Left forelimb (tissue), 1 donor: ENCODE measurements around the gene FBXO21.

Source experiments
- DNase-seq: peaks from one replicate; pipeline ENCODE4 v3.0.0-alpha.2; 2018; ENCODE audit warnings: low spot score

Gene FBXO21

DNA sequence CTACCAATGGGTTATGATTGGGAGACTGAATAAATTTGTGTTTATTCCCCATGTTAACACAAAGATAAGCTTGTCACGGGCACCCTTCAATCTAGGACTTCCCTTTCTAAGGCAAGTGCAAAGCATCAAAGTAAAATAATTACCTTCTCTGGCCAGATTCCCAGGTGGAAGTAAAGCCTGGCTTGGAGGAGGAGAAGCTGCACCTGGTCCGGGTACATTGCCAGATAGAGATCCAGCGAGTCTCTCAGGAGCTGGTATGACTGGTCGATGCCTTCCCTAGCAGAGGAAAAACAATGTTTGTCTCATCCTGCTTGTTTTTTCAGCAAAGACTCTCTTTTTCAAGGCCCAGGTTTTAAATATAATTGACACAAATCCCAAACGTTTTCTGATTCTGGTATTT is 24.9 kb downstream of the FBXO21 start:
- no peak for DNase-seq

DNA sequence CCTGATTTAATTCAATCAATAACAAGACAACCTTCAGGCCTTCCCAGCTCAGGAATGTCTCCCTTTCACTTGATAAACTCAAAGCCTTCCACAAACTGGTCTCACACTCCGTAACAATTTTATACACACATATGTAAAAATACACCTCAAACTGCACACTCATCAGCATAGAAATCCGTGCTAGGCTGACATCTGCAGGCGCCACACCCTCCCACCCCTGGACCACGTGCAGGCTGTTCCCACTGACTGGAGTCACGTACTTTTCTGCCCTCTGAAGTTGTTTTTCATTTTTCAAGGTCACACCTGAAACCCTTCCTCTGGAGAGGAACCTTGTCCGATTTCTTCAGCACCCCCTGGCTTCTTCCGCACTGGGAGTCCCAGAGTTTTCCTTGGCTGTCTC is 27.6 kb downstream of the FBXO21 start:
- DNase-seq = no peak

DNA sequence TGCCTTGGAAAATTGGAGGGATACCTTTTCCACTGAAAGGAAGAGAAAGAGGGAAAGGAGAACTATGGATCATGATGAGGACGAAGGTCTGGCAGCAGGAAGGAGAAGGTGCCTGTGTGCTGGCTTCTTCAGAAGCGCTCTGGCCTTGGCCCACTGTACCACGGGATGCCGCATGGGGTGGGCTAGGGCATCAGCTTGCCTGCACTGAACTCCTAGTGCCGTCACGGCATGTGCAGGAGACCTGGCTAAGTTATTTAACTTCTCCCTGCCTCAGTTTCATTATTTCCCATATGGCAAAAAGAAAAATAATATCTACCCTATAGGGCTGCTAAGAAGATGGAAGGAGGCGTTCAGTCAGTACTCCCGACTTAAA is 28.1 kb downstream of the FBXO21 start:
- no peak for DNase-seq

DNA sequence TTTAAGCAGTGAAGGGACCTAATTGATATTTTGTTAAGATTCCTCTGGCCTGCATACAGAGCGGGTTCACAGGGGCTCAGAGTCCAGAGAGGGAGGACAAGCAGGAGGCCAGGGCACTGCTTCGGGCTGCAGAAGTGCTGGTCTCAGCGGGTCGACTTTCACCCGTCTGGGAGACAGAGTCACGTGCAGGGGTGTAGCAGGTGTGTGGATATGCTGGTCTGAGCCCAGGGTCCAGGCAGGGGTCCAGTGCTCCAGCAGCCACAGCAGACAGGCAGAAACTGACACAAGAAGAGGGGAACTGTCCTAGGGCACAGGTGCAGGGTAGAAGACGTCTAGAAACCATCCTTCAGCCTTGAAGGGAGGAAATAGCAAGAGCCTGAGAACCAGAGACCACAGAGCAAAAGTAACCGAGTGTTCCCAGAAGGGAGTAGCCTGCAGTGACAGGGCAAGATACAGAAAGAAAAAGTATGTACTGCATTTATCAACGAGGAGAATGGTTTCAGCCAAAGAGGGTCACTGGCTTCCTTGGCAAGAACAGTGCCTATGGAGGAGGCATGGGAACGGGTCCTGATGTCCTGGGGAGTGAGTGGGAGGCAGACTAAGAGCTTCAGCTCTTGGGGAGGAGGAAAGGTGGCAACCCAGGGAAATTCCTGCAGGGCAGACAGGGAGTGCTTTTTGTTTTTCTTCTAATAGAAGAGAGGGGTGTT is 28.7 kb downstream of the FBXO21 start:
- DNase-seq = no peak

DNA sequence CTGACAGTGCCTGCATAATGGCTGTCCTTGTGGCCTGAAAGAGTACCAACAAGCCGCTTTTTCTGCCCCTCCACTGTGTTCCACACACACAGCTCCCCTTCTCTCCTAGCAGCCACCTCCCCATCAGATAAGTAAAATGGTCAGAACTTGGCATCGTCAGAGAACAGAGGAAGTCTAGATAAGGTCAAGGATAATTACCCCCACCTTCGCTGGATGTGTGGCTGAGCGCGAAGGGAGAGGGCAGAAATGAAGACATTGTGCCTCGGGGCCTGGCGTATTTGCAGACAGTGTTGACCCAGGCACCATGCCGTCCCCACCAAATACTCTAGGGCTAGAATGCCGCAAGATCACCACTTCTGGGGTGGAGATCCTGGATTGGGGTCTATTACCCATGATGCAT is 30.6 kb downstream of the FBXO21 start:
- DNase-seq = no peak

DNA sequence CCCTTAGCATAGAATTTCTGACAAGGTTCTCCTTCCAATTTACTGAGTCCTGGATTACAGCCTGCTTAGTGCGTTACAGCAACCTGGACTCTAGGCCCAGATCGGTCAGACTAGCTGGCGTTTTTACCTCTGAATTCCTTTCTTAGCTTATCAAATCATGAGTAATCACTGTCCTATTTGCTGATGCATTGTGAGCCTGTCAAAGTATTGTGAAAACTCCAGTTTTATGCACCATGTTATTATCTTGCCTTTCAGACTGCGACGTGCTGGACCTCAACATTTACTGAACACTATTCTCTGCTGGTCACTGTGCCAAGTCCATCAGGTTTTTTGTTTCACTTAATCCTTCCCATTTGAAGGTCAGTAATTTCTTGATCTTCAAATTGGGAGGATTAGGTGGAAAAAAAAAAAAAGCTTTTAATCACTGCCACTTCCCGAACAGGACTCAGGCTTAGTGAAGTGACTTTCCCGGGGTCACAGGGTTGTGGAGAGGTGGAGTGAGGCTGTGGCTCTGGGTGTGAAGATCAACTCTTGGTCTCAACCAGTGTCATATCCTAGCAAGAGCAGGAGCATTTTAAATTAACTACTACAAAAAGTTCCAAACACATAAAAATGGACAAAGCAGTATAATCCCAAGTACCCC is 31.2 kb downstream of the FBXO21 start:
- no peak for DNase-seq

DNA sequence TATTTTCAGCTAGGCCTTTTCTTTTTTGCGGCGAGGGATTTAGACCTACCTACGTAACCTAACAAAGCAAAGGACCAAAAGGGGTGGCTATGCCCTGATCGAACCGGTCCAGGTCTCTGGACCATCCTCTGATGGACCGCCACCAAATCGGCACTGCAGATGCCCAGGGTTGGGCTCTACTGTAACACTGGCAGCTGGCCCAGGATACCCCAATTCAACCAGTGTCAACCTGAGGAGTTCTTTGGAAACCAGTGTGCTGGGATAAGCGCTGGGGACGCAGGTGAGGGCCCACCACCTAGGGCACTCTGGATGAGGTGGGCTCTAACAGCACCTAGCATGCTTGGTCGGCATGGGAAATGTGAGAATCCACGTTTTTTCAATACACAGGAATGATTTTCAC is 32.2 kb downstream of the FBXO21 start:
- DNase-seq = no peak

DNA sequence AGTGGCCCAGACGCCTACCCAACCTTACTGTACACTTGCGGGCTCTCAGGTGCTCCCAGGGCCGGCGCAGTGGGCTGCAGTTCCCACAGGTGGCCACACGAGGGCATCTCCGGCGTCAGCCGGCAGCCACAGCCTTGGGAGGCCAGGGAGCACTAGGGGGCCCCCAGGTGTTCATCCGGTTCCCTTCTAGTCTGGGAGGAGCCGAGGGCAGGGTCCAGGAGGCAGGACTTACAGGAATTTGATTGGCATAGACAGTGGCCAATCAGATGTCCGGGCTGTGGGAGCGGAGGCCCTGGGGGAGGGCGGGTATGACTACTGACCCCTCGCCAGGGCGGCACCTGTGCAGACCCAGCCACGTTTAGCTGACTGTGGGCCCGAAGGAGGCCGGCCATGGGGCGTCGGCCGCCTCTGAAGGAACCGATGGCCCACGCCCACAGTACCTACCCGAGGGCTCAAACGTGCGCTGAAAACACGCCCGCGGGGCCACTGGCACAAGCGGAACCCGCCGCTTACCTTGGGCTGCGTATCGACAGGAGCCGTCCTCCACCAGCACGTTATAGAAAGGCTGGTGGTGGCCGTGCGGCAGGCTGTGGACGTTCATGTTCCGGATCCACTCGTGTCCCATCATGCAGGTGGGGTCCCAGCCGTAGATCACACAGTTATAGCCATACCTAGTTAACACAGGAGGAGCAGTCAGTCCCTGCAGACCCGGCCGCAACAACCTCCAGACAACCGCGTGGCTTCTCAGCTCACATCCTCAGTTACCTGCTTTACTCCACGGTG is 34.8 kb downstream of the FBXO21 start:
- DNase-seq = no peak

DNA sequence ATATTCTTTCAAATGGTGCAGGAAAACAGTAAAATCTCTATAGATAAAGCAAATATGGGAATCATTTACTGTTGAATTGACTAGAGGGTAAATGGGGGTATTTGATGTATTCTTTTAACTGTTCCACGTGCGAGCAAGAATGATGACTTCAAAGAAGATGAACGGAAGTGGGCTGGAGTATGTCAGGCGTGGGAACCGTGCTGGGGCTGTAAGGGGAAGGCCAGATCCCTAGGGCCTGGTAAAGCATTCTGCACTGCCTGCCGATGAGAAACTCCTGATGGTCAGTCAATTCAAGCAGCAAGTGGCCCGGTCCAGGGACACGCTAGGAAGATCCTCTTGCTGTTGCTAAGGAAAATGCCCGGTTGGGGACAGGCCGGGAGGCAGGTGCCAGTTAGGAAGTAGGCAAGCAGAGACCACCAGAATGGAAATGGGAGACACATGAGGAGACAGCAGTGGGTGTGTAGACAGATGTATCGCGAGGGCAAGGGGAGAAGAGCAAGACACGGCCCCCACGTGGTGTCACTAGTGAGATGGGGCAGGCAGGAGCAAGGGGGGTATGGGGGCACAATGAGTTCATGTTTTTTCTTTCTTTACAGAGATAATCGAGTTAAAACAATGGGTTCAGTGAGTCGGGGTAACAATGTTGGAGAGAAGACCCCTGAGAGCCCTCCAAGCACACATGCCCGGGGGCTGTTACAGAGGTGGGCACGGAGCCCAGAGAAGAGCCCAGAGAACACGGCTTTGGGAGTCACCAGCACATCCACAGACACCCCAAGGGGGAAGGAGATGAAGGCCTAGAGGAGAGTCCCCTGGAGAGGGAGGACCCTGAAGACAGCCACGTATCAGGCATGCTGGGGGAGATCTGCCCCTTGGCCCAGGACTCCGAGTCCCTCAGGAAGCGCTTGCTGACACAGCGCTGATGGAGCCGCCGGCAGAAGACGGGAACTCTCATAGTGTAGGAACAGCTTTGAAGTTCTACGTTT is 37.2 kb downstream of the FBXO21 start:
- DNase-seq = no peak

DNA sequence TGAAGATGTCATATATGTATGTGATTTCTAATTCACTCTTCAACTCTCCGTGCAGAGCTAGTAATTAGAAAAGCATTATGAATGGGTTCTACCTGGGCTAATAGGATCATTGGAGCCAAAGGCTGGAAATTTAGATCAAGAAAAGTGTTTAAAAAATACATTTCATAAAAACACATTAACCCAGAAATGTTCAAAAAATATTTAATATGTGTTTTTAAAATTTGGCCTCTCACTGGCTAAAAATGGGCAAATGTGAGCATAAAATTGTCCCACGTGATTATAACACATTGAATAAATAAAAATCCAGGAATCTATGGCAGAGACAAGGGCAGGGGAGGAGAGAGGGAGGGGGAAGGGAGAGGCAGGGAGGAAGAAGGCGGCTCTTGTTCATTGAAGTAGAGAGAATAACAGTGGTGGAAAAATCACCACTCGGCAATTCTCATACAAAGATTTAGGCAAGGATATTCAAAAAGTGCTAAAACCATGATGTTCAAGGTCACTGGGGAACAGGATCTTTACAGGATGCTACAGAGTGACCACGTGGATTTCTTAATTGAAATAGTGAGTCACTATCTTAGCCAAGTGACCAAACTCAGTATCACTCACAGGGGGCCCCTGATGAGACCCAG is 38.8 kb downstream of the FBXO21 start:
- DNase-seq = no peak

DNA sequence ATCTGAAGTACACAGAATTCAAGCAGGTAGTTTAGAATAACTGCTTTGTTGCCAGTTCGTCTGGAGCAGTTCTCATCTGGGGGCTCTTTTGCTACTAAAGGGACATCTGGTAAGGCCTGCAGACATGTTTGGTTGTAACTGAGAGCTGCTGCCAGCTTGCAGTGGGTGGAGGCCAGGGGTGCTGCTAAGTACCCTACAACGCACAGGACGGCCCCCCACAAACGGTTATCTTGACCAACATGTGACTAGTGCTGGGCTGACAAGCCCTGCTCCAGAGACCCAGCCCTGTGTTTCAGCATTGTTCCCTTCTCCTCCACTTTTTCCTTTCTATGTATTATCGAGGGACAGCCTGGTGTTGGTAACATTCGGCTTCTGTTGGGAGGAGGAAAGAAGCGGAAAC is 40.8 kb downstream of the FBXO21 start:
- no peak for DNase-seq

DNA sequence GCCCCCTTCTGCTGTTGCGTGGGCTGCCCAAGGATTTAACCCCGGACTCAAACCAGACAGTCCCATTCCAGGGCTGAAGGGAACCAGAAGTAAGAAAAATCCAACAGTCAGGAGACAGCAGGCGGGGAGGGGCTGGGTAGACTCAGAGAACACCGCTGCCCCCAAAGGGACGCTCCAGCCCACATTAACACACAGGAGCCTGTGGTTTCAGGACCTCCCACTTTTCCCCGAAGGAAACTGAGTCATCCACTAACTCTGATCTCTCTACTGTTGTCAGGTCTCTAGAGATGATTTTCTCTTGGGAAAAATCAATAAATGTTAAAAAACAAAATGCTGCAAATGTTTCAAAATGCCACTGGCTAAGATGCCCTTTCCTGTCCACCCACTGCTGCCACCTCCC is 41.6 kb downstream of the FBXO21 start:
- DNase-seq = no peak

DNA sequence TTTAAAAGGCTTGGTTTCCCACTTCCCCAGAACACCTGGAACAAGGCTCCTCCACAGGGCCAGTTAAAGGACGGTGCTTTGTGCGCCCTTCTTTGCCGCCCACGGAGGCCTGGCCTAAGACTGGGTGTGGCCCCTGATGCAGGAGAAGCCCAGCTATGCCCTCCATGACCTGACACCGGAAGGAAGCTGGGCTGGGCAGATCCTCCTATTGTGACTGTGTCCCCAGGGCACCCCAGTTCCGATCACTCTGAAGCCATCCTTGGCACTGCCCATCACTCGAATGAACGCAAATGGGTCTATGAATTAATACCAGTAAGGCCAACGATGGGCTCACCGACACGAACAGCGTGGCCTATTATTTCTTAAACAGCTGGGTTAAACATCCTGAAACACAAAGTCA is 42.6 kb downstream of the FBXO21 start:
- DNase-seq = no peak

DNA sequence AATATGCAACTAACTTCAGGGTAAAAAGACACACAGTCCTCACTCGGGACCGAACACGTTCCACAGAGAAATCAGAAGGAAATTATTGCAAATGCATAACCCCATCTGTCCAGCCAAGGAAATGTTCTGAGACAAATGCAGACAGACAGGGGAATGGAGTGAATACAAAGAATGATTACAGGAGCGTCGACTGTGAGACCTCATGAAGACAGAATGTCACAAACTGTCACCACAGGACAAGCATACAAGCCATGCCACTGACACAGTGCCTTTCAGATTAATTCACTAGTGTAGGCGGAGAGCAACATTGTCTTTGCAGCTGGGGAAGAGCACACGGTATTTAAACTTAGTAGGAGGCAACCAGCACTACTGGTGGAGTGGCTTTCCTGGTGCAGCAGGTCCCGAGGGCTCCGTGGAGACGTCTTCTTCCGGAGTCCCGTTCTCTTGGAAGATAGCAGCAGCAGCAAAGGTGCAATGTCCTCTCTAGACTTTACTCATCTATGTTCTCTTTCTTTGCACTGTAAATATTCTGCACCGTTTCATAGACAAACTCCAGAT is 44.6 kb downstream of the FBXO21 start:
- DNase-seq = no peak

DNA sequence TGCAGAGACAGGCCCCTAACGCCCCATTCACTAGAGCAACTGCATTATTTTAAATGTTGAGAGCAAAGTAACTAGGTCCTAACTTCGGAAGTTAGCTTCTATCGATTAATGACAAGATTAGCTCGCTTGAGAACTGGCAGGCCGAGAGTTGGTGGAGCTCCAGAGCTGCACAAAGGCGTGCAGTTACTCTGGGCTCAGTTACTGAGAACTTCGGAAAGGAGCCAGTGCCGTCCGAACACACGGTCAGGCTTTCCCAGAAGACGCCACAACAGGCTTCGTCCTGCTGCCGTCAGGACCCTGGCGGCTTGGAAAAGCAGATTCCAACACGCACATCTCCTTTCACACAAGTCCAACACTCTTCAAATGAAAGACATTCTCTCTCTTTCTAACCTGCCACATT is 45.7 kb downstream of the FBXO21 start:
- DNase-seq = no peak

DNA sequence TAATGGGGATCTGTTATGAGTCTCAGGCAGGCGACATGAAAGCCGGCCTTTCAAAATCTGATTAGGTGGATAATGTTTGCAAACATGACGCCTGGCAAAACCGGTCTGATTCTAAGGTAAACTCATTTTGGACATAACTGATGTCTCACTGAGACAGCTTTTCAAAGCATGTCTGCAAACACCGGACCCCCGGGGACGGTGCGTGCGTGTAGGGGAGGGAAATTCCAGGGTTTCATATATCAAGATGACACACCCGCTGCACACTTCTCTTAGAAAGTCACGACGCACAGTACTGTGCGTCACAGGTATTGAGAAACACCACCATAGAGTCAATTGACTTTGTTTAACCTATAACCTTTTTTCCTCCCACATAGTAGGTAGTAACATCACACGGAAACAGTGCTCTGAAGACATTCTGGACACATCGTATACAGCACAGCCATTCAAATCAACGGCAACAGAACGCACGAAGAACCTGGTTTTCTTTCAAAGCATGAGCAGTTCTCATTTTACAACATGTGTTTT is 47.2 kb downstream of the FBXO21 start:
- DNase-seq = no peak

DNA sequence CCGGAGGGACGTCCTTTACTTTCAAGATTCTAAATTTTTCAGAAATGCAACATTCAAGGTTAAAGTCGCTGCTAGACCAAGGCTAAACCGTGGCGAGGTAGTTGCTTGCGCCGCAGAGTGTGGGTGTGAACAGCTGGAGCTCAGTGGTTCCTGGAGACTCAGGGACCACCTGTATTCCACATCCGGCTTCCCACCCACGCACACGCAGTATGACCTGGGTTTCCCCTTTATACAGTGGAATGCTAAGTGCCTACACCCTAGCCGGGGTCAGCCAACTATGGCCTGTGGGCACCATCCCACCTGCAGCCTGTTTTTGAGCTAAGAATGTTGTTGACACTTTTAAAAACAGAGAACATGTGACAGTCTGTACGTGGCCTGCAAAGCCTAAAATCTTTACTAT is 48.2 kb downstream of the FBXO21 start:
- no peak for DNase-seq

DNA sequence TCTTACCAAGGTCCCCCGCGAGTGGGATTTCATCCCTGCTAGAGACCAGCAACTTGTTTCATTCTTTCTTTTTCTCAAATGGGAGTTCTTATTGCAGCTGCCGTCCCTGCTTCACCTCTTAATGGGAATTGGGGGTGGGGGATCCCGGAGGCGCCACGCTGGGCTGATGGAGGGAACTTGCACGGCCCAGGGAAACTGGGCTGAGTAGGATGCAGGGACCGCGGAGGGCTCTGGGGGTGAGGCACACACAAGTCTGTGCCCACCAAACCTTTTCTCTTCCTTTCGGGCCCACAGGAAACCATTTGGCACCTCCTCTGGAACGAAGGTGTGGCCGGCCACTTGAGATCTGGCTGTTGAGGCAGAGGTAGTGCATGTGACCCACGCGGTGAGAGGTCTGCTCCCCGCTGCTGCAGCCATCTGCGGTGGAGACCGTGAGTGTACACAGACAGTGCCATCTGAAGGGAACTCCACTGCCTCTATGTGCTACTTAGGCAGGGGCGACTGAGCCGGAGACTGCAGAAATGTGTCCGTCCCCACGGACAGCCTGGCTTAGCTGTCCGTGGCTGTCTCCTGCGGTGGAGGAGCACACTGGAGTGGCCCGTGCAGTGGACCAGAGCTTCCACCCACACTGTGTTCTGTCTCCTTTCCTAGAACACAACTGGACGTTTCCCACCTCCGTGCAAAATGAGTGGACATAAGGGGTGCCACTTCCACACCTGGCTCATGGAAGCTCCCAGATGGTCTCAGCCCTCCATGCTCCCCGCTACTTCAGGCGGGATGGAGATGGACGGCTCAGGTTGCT is 49.0 kb downstream of the FBXO21 start:
- DNase-seq = no peak

DNA sequence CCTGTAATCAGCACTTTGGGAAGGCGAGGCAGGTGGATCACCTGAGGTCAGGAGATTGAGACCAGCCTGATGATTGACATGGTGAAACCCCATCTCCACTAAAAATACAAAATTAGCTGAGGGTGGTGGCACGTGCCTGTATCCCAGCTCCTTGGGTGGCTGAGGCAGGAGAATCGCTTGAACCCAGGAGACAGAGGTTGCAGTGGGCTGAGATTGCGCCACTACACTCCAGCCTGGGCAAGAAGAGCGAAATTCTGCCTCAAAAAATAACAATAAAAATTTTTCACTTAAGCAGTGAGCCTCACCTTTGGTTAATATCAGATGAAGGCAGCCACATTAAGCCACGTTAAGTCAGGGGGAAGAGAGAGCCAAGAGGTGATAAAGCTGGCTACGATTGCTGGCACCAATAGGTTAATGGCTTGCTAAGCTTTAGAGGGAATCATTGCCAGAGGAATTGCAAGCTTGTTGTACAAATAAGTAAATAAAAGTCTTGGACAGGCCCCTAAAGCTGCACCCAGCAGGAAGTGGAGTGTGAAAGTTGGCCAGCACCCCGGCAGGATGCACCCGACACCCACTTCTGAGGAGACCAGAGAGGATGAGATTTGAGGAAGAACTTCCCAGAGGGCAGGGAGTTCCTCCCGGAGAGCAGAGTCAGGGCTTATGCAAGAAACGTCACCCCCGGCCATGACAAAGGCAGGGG is 49.7 kb downstream of the FBXO21 start:
- no peak for DNase-seq
